Raji (cell line): Measurements from ENCODE around the gene DCC.

Experiments
- POLR2A ChIP-seq: IDR thresholded peaks from 2 replicates; pipeline ENCODE4 v1.6.1; 2011; ENCODE audit warnings: low read depth, low read length, control low read depth; ENCODE audit not compliant: insufficient read depth

The DCC gene

GRCh38 chr18:52636536-52636935 is 296.5 kb downstream of the DCC start:
- no peak for TF ChIP-seq POLR2A

GRCh38 chr18:52648201-52648600 is 308.2 kb downstream of the DCC start:
- TF ChIP-seq POLR2A: no peak

GRCh38 chr18:52652391-52652790 is 312.4 kb downstream of the DCC start:
- TF ChIP-seq POLR2A: no peak

GRCh38 chr18:52657043-52657805 is 317.2 kb downstream of the DCC start:
- no peak for TF ChIP-seq POLR2A

- TF ChIP-seq POLR2A: no peak
Observed at GRCh38 chr18:52667463-52668065, 327.6 kb downstream of the DCC start.

GRCh38 chr18:52670896-52671295 is 330.9 kb downstream of the DCC start:
- TF ChIP-seq POLR2A: no peak

GRCh38 chr18:52678034-52678433 is 338.0 kb downstream of the DCC start:
- no peak for TF ChIP-seq POLR2A

GRCh38 chr18:52678551-52678950 is 338.6 kb downstream of the DCC start:
- TF ChIP-seq POLR2A: no peak

- TF ChIP-seq POLR2A: no peak
Observed at GRCh38 chr18:52679354-52679753, 339.4 kb downstream of the DCC start.

- no peak for TF ChIP-seq POLR2A
Observed at GRCh38 chr18:52682260-52682659, 342.3 kb downstream of the DCC start.

- no peak for TF ChIP-seq POLR2A
Observed at GRCh38 chr18:52685316-52685715, 345.3 kb downstream of the DCC start.

GRCh38 chr18:52691841-52692240 is 351.8 kb downstream of the DCC start:
- no peak for TF ChIP-seq POLR2A

- no peak for TF ChIP-seq POLR2A
Observed at GRCh38 chr18:52694804-52695203, 354.8 kb downstream of the DCC start.

GRCh38 chr18:52700116-52700515 is 360.1 kb downstream of the DCC start:
- no peak for TF ChIP-seq POLR2A

GRCh38 chr18:52700816-52701215 is 360.8 kb downstream of the DCC start:
- no peak for TF ChIP-seq POLR2A

- TF ChIP-seq POLR2A: no peak
Observed at GRCh38 chr18:52701219-52701935, 361.4 kb downstream of the DCC start.
